DOHH2 (cell line): ENCODE measurements around the gene ALDH18A1.

Experiments used
- H3F3A ChIP-seq: fragments of 200-600 bp; sonication (generic), shearing (Covaris generic); 2 replicates; pipeline ENCODE4 v1.6.0; 2016; ENCODE audit warnings: antibody characterized with exemption, mild to moderate bottlenecking; ENCODE audit not compliant: control insufficient read depth, insufficient read depth
- H3K27ac ChIP-seq: fragments of 200-600 bp; sonication (generic); 2 replicates; pipeline ENCODE4 v1.5.1; 2014; ENCODE audit warnings: low read depth, mild to moderate bottlenecking, low read length, moderate library complexity
- H3K27me3 ChIP-seq: fragments of 200-600 bp; sonication (generic); 2 replicates; pipeline ENCODE4 v1.6.1; 2014; ENCODE audit warnings: mild to moderate bottlenecking, low read length, mixed read lengths; ENCODE audit not compliant: control insufficient read depth
- H3K36me3 ChIP-seq: fragments of 200-600 bp; sonication (generic); 2 replicates; pipeline ENCODE4 v1.6.1; 2014; ENCODE audit warnings: mild to moderate bottlenecking, low read length, moderate library complexity, mixed read lengths; ENCODE audit not compliant: control insufficient read depth
- H3K4me1 ChIP-seq: fragments of 200-600 bp; sonication (generic); 2 replicates; pipeline ENCODE4 v1.6.1; 2014; ENCODE audit warnings: mild to moderate bottlenecking, low read length, mixed read lengths; ENCODE audit not compliant: control insufficient read depth
- H3K4me2 ChIP-seq: fragments of 200-600 bp; sonication (generic); 2 replicates; pipeline ENCODE4 v1.6.0; 2014; ENCODE audit warnings: mild to moderate bottlenecking, low read length, moderate library complexity
- H3K4me3 ChIP-seq: fragments of 200-600 bp; sonication (generic); 2 replicates; pipeline ENCODE4 v1.5.1; 2014; ENCODE audit warnings: mild to moderate bottlenecking, low read length, mixed read lengths
- H3K79me2 ChIP-seq: fragments of 200-600 bp; sonication (generic); 2 replicates; pipeline ENCODE4 v1.6.1; 2014; ENCODE audit warnings: mild to moderate bottlenecking, low read length, mixed read lengths; ENCODE audit not compliant: control insufficient read depth
- H3K9me2 ChIP-seq: fragments of 200-600 bp; sonication (generic); replicated peaks from 2 replicates; pipeline ENCODE4 v1.6.1; 2014; ENCODE audit warnings: mild to moderate bottlenecking, low read length, mixed read lengths; ENCODE audit not compliant: control insufficient read depth
- H3K9me3 ChIP-seq: fragments of 200-600 bp; sonication (generic); 2 replicates; pipeline ENCODE4 v1.6.1; 2014; ENCODE audit warnings: antibody characterized with exemption, low read length, mixed read lengths; ENCODE audit not compliant: control insufficient read depth, insufficient read depth
- H4K20me1 ChIP-seq: fragments of 200-600 bp; sonication (generic); 2 replicates; pipeline ENCODE4 v1.6.0; 2014; ENCODE audit warnings: low read depth, mild to moderate bottlenecking, antibody characterized with exemption, low read length, moderate library complexity; ENCODE audit not compliant: control insufficient read depth, insufficient read depth
- EZH2phosphoT487 ChIP-seq: fragments of 200-600 bp; sonication (generic); IDR thresholded peaks from 2 replicates; pipeline ENCODE4 v1.6.1; 2017; ENCODE audit warnings: borderline replicate concordance, mild to moderate bottlenecking, antibody characterized with exemption, low read length, moderate library complexity, mixed read lengths
- TF ChIP-seq, protein P1 (sequence below): fragments of 200-600 bp; sonication (generic); IDR thresholded peaks from one replicate; pipeline ENCODE4 v1.5.1; 2014; ENCODE audit warnings: antibody characterized with exemption, mild to moderate bottlenecking, low read depth, low read length; ENCODE audit not compliant: poor library complexity, severe bottlenecking

ALDH18A1 gene

DNA sequence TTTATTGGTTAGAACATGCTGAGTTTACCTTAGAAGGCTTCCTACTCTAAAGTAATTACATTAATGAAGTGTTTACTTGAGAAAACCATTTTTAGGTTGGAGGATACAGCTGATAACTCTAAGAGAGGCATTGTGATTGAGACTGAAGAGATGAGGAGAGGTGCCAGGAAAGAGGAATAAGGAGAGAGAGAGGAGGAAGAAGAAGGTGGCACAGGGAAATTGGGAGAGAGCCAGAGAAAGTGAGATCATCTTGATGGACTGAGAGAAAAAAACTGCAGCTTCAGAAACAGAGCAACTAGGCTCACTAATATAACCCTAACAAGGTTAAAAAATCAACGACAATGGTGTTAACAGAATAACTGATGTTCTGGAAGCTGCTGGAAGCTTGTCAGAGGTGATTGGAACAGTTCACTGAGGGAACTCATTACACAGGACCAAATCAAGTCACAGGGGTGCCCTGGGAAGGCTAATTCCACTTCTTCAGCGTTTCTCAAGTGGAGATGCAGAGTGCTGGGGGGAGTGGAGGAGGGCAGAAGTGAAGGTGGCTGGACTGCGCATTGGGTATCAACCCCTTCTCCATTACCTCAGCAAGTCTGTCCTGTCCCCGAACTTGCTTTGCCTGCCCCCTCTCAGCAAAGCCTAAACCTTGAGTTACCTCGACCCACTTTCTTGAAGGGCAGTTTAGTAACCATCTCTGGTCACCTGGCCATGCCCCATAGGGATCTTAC is 88.4 kb downstream of the ALDH18A1 start:
- Histone ChIP-seq H3K27ac (no peak overlapping the region), H4K20me1 (no peaks in the 10 kb centered on the region), H3K27me3 (peaks cover 11% of the 10 kb centered on the region; the same call in 1 of the 2 replicates), H3K4me2 (no peak overlapping the region), H3K4me3 (no peak overlapping the region), H3K36me3 (no peaks in the 10 kb centered on the region), H3K9me2 (no peaks in the 10 kb centered on the region), H3K9me3 (no peaks in the 10 kb centered on the region), H3K4me1 (no peaks in the 10 kb centered on the region), H3K79me2 (no peaks in the 10 kb centered on the region), H3F3A (no peaks in the 10 kb centered on the region)
- TF ChIP-seq, protein P1, sequence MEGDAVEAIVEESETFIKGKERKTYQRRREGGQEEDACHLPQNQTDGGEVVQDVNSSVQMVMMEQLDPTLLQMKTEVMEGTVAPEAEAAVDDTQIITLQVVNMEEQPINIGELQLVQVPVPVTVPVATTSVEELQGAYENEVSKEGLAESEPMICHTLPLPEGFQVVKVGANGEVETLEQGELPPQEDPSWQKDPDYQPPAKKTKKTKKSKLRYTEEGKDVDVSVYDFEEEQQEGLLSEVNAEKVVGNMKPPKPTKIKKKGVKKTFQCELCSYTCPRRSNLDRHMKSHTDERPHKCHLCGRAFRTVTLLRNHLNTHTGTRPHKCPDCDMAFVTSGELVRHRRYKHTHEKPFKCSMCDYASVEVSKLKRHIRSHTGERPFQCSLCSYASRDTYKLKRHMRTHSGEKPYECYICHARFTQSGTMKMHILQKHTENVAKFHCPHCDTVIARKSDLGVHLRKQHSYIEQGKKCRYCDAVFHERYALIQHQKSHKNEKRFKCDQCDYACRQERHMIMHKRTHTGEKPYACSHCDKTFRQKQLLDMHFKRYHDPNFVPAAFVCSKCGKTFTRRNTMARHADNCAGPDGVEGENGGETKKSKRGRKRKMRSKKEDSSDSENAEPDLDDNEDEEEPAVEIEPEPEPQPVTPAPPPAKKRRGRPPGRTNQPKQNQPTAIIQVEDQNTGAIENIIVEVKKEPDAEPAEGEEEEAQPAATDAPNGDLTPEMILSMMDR = no peak
- no peak for TF ChIP-seq EZH2phosphoT487

DNA sequence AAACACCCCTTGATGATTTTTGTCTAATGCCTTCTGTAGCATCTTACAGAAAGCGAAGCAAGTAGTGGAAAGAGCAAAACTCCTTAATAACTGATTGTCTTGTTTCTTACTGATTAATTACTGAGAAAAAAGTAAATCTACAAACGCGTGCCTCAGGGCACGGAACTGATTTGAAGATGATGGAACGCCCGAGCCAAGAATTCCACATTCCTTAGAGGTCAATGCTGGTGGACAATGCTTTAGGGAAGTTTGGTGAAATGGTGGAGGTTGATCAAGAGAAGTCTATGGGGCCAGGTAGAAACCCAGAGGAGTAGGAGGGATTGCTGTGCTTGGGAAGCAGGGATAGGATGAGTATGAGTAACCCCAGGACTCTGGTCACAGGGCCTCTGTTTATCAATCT is 90.4 kb downstream of the ALDH18A1 start:
- TF ChIP-seq, protein P1 = no peak
- TF ChIP-seq EZH2phosphoT487 = no peak
- Histone ChIP-seq H3K9me3 (no peaks in the 10 kb centered on the region), H3K79me2 (no peaks in the 10 kb centered on the region), H4K20me1 (no peaks in the 10 kb centered on the region), H3K27me3 (peaks cover 17% of the 10 kb centered on the region), H3K36me3 (no peaks in the 10 kb centered on the region), H3K4me2 (no peak overlapping the region), H3K27ac (no peak overlapping the region), H3K4me3 (no peak overlapping the region), H3K4me1 (peaks cover 5% of the 10 kb centered on the region; the same call in 1 of the 2 replicates), H3F3A (no peaks in the 10 kb centered on the region), H3K9me2 (no peaks in the 10 kb centered on the region)

DNA sequence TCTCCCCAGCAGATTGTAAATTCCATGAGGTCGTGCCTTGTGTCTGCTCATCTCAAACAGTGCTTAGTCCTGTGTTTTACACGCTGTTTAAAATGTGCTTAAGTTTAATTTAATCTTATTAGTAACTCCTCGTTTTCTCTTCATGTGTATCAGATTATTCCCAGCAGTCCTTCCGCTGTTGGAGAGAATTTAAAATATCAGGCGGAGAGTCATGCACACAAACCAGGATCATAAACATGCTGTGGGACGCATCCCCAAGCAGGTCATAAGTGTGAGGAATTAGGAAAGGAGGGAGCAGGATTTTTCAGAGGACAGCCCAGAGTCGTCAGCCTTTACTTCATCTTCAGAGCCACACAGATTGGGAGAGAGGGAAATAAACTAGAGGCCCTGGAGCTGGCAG is 91.2 kb downstream of the ALDH18A1 start:
- H3K4me1 ChIP-seq = peaks cover 11% of the 10 kb centered on the region
- no peaks in the 10 kb centered on the region for H4K20me1 ChIP-seq
- H3K9me3 ChIP-seq = no peaks in the 10 kb centered on the region
- no peaks in the 10 kb centered on the region for H3K9me2 ChIP-seq
- H3K36me3 ChIP-seq = no peaks in the 10 kb centered on the region
- TF ChIP-seq EZH2phosphoT487 = no peak
- TF ChIP-seq, protein P1 = no peak
- no peaks in the 10 kb centered on the region for H3F3A ChIP-seq
- H3K27me3 ChIP-seq = peaks cover 24% of the 10 kb centered on the region
- no peak overlapping the region for H3K27ac ChIP-seq
- H3K79me2 ChIP-seq = no peaks in the 10 kb centered on the region
- H3K4me2 ChIP-seq = no peak overlapping the region
- H3K4me3 ChIP-seq = no peak overlapping the region
